Measurements from ENCODE around the gene SESN1. TPM values are rescaled to one million over a fixed set of nuclear protein-coding genes. Genes with fewer than 3 reads are reported as not detected.

SESN1 gene
- total RNA-seq, 6 donors from 2014 or later: 26.4 to 71.2 (median 31.3) TPM

DNA sequence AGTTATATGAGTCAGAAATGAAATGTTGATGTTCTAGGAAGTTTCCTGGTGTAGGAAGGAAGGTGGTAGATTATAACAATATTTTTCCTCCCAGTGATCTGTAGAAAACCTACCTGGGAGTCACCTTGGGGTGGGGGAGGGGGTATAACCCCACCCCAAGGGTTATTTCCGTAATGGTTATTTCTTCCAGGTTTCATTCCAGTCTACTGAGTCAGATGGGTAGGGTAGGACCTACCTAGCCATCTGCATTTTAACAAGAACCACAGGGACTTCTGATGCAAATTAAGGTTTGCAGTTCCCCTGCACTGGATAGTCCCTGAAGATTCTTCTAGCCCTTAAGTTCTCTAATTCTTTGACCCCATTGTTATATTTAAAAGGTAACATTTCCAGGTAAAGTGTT lies 157.5 kb downstream of the SESN1 start:
- Histone ChIP-seq H3K27ac (no peak overlapping the region), H3K4me1 (peaks cover 3 to 7% (median 4%) of the 10 kb centered on the region in 4 donors), H3K4me3 (no peak overlapping the region), H3K36me3 (no peaks in the 10 kb centered on the region), H3K27me3 (no peaks in the 10 kb centered on the region), H3K9me3 (no peaks in the 10 kb centered on the region)
- TF ChIP-seq EP300 (IDR thresholded peaks at IDR 0.05) (no peak), POLR2A (IDR thresholded peaks at IDR 0.05) (no peak), POLR2AphosphoS5 (IDR thresholded peaks at IDR 0.05) (no peak), CTCF (IDR thresholded peaks at IDR 0.05) (no peak)
- DNase-seq (no peak), ATAC-seq (ENCODE audit: low FRiP score in 2 of 2) (no peak)
- WGBS, 2 donors: 90 to 100% methylated on average over 1 of the region's 1 CpG

Small RNAs within 50 kb of the gene (small RNA-seq; reads per million reads assigned to genes)
- gene RNU6-653P: 0 reads per million in 4 donors

Other genes starting within 250 kb of the SESN1 start
- 10 to 100 TPM in 2 of 6 donors, 1 to 10 TPM in 4; 4.1 to 24.0 (median 7.8) TPM for gene ARMC2, start 246.4 kb downstream of the SESN1 start, total RNA-seq
- gene CEP57L1, start 661 bp upstream of the SESN1 start, total RNA-seq: 10 to 100 TPM in 4 of 6 donors, 1 to 10 TPM in 2; 6.8 to 34.6 (median 12.8) TPM

Measured in upper lobe of left lung (tissue), 6 donors.